Measurements from ENCODE around the gene NLRP6. TPM values are rescaled to one million over a fixed set of nuclear protein-coding genes. Genes with fewer than 3 reads are reported as not detected.
"Not testable (repeated sequence)": the region's sequence is repeated elsewhere in the genome, so short reads cannot be mapped to it uniquely, and the experiment has no call there.

NLRP6 gene
- polyA plus RNA-seq, 3 donors: 0.11 to 0.36 (median 0.25) TPM

DNA sequence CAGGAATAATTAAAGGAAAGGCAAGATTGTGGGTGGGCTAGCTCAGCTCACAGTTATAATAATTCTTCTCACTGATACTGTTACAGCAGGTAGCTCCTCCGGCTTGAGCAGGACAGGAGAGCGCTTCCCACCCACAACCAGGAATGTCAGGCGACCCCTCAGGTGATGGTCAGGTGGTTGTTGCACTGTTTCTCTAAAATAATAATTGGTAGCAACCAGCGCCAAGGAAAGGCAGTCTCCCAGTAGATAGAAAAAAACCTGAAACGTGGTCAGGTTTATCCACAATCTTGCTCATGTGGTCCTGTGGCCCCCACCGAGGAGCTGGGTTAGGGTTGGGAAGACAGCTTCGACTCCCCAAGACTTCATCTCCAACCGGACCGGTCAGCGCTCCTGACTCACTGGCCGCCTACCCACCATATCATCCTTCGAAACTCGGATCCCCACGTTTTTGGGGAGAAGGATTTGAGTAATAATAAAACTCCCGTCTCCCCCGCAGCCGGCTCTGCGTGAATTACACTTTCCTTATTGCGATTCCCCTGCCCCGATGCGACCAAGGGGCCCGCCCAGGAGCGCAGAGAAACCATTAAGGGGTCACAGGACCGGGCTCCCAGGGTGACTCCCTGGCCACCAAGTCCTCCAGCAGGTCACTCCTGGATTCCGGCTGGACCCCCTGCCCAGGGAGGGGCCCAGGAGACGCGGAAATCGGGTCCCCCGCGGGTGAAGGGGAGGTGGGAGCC lies 39.6 kb downstream of the NLRP6 start:
- DNase-seq (ENCODE audit: low read depth in 3 of 3, low spot score in 2 of 3): not testable (repeated sequence)

DNA sequence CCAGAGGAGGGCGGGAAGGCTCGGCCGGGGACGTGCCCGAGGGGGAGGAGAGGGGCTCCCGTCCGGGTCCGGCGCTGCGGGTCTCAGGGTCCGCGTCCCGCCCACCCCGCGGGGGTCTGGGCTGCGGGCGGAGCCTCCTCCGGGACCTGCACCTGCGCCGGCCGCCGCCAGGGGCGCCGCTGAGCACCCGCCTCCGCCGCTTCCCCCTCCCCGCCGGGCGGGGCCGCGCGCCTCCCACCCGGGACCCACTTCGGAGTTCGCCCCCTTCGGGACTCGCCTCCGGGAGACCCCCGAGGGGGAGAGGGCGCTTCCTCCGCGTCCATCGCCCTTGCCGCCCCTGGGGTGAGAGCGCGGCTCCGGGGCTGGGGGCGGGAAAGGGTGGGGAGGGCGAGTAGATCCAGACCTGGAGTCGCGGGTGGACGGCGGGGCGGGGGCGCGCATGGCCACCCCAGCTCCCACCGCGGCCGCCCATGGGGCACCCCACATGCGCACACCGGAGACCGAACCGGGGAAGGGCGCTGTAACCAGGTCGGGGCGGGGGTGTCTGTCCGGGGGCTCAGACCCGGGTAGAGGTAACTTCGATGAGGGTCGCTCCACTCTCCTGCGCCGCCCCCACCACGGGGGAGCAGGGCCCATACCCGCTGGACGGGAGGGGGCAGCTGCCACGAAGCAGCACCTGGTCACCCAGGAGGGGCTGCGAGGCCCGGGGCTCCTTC lies 40.4 kb downstream of the NLRP6 start:
- not testable (repeated sequence) for DNase-seq (ENCODE audit: low read depth in 3 of 3, low spot score in 2 of 3)

DNA sequence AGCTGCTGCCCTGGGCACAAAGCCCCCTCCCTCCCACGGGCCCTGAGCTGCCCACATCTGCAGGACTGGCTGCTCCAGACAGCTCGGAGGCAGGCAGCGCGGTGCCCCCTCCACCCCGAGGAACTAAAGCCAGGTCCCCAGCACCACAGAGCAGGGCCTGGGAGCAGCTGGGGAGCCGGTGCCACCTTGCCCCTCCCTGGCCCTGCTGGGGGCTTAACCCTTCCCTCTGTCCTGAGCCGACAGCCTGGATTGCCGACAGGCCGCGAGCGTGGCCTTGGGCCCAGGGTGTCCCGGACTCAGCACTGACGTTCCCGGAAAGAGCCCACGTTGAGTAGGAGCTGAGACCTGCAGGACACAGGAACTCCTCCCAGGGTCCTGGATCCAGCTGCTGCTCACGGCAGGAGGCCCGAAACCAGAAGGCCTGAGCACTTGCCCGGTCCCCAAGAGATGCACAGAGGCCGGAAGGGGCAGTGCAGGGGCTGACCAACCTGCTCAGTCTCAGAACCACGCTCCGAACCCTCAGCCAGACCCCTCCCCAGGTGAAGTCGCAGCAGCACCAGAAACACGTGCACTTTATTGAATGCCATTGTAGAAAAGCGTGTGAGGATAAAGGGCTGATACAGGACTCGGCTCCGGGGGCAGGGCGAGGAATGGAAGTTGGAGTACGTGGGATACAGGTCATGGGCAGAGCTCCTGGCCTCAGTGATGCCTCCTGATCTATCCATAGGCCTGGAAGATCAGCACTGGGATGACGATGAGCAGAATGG lies 41.1 kb downstream of the NLRP6 start:
- DNase-seq (ENCODE audit: low read depth in 3 of 3, low spot score in 2 of 3): not testable (repeated sequence)

DNA sequence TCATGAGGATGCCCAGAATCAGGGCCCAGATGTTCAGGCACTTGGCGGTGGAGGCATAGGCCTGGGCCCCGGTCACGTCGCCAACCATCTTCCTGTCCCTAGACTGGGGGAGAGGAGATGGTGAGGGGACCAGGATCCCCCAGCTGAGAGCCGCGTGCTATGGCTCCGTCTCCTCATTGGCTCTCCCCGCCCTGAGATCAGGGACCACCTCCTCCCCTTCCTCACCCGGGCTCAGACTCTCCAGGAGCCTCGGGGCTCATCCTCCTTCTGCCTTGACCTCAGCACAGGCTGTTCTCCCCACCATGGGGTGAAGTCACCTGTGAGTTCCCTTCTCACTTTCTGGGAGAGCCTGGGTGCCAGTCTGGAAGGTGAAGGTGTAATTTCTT lies 41.7 kb downstream of the NLRP6 start:
- not testable (repeated sequence) for DNase-seq (ENCODE audit: low read depth in 3 of 3, low spot score in 2 of 3)

DNA sequence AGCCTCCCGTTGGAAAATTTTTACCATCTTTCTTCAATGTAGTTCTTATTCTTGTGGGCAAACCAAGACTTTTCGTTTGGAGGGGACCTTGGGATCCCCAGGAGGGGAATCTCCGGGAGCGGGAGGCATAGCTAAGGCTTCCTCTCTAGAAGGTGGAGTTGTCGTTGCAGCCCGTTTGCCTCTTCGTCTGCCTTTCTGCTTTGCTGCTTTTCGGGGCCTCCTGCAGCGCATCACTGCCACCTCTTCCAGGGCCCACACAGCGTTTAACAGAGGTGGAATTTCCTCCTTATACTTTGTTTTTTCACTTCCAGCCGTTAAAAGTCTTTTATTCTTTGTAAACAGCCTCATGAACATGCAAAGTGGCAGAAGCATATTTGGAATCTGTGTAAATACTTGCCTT lies 45.9 kb downstream of the NLRP6 start:
- no peak for DNase-seq (ENCODE audit: low read depth in 3 of 3, low spot score in 2 of 3)

DNA sequence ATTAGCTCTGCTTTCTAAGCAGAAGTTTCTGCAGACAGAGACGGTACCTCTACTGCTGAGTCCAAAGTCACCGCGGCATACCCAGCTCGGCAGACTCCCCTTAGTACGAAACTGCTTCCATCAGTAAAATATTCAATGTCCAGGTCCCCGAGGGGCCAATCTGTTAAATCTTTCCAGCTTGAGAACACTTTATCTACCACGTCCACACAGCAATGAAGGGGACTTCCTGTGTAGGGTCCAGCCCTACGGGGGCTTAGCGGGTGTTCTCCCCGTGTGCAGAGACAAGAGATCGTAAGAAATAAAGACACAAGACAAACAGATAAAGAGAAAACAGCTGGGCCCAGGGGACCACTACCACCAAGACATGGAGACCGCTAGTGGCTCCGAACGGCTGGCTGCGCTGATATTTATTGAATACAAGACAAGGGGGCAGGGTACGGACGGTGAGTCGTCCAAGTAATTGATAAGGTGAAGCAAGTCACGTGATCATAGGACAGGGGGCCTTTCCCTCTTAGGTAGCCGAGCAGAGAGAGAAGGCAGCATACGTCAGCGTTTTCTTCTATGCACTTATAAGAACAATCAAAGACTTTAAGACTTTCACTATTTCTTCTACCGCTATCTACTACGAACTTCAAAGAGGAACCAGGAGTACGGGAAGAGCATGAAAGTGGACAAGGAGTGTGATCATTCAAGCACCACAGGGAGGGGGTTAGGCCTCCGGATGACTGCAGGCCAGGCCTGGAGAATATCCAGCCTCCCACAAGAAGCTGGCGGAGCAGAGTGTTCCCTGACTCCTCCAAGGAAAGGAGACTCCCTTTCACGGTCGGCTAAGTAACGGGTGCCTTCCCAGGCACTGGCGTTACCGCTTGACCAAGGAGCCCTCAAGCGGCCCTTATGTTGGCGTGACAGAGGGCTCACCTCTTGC lies 46.6 kb downstream of the NLRP6 start:
- DNase-seq (ENCODE audit: low read depth in 3 of 3, low spot score in 2 of 3): not testable (repeated sequence)

DNA sequence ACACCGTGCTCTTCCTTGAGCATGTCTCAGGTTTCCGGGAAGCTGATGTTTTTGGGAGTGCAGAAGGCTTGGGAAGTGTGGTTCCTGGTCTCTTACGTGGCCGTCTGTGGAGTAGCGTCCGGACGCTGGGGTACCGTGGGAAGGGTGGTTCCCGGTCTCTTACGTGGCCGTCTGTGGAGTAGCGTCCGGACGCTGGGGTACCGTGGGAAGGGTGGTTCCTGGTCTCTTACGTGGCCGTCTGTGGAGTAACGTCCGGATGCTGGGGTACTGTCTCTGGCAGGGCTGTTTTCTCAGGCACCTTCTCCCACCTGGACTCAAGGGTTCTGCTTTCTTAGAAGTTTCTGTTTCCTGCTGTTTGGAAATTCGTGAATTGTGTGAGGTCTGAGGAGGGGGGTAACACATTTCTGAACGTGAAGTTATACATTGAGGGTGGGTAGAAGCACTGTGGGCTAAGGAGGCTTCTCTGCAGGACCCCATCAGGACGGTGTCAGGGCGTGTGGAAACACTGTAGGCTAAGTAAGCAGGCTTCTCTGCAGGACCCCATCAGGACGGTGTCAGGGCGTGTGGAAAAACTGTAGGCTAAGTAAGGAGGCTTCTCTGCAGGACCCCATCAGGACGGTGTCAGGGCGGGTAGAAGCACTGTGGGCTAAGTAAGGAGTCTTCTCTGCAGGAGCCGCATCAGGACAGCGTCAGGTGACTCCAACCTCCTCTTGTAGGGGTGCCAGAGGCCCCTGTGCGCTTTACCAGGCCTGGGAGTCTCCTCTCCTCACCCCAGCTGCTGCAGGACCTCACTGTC lies 47.8 kb downstream of the NLRP6 start:
- DNase-seq (ENCODE audit: low read depth in 3 of 3, low spot score in 2 of 3): no peak

DNA sequence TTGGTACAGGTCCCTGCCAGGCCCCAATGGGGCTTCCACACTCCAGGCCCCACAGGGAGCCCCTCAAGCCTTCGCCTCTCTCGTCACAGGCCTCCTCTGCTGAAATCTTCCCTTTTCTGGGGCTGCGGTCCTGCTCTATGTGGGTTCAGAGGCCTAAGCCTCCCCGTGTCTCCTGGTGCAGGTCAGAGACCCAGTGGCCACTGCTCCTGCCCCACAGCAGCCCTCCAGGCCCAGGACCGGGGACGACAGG lies 48.3 kb downstream of the NLRP6 start:
- no peak for DNase-seq (ENCODE audit: low read depth in 3 of 3, low spot score in 2 of 3)

DNA sequence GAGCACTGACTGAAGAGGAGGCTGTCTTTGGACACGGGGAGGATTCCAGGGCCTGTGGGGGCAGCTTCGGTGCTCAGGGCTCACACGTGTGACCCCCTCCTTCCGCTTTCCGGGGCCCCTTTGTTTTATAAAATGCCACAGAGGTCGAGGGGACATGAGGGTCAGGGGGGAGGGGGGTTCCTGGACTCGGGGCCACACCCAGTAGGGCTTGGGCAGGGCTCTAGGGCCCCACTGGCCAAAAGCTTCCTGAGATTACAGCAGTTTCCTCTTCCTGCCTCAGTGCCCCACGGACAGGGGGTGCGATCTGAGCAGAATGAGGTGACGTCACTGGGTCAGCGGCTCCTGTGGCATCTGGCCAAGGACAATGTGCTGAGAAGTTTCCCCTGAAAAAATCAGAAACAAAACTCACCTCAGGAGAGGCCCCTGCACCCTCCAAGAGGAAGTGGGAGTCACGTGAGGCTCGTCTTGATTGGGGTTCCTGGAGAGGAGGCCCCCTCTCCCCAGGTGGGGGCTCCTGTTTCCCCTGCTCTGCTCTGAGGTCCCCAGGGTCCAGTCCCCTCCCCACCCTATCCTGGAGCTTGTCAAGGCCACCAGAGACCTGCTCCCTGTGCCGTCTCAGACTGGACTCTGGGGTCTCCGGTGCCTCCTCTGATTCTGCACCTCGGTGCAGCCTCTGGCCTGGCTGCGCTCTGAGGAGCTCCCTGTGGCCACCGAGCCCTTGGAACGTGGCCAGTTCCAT lies 48.8 kb downstream of the NLRP6 start:
- DNase-seq (ENCODE audit: low read depth in 3 of 3, low spot score in 2 of 3): no peak

DNA sequence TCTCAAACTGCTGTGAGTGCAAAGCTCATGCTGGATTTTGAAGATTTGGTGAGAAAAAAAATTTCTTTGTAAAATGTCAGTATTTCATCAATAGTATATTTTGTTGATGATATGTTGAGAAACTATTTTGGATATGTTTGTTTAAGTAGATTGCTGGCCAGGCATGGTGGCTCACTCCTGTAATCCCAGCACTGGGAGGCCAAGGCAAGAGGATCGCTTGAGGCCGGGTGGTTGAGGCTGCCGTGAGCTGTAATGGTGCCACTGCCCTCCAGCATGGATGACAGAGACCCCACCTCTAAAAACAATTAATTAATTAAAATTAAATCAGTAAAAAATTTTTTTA lies 49.3 kb downstream of the NLRP6 start:
- DNase-seq (ENCODE audit: low read depth in 3 of 3, low spot score in 2 of 3): no peak

DNA sequence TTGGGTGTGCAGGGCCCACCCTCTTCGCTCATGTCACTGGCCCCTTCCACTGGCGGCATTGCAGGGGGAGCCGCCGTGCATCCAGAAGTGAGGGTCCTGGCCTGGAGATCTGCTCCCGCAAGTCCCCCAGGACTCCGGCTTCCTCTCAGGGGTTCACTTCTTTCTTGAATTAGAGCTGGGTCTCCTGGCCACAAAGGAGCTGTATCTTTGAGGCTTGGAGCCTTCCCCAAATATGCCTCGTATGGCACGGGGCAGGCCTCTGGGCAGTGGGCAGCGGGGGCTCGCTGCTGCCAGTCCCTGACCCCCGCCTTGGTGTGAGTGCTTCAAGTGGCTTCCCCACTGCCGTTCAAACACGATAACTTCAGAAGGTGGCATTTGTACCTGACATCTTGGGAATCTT lies 49.8 kb downstream of the NLRP6 start:
- no peak for DNase-seq (ENCODE audit: low read depth in 3 of 3, low spot score in 2 of 3)

DNA sequence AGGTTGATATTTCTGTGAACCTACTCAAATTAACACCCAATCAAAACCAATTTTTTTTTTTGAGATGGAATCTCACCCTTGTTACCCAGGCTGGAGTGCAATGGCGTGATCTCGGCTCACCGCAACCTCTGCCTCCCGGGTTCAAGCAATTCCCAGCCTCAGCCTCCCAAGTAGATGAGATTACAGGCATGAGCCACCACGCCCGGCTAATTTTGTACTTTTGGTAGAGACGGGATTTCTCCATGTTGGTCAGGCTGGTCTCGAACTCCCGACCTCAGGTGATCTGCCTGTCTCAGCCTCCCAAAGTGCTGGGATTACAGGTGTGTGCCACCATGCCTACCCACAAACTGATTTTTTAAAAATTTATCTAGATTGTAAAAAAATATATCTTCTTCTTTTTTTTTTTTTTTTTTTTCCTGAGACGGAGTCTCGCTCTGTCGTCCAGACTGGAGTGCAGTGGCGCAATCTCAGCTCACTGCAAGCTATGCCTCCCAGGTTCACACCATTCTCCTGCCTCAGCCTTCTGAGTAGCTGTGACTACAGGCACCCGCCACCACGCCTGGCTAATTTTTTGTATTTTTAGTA lies 50.4 kb downstream of the NLRP6 start:
- not testable (repeated sequence) for DNase-seq (ENCODE audit: low read depth in 3 of 3, low spot score in 2 of 3)

DNA sequence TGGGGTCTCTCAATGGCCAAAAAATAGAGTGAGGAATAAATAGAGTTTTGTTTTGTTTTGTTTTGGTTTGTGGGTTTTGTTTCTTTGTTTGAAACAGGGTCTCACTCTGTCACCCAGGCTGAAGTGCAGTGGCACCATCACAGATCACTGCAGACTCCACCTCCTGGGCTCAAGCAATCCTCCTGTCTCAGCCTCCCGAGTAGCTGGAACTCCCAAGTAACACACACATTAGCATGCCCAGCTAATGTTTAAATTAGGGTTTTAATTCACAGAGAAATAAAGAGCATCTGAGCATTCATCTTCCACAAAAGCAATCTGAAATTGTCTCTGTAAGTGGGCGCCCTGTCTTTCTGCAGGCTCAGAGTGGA lies 51.7 kb downstream of the NLRP6 start:
- DNase-seq (ENCODE audit: low read depth in 3 of 3, low spot score in 2 of 3): no peak

DNA sequence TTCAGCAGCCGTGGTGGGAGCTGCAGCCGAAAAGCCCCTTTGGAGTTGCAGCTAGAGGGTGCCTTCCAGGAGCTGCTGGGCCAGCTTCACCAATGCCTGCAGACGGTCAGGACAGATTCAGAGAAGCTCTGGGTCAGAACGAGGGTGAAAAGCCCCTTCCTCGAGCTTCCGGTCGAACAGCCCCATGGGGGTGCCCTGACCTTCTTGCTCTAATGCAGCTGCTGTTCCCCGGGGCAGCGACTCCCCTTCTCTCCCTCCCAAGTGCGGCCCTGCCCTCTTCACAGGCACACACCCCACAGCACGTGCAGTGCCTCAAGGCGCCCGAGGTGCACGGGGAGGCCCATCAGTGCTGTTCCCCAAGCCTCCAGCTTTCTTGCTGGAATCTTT lies 52.1 kb downstream of the NLRP6 start:
- no peak for DNase-seq (ENCODE audit: low read depth in 3 of 3, low spot score in 2 of 3)

DNA sequence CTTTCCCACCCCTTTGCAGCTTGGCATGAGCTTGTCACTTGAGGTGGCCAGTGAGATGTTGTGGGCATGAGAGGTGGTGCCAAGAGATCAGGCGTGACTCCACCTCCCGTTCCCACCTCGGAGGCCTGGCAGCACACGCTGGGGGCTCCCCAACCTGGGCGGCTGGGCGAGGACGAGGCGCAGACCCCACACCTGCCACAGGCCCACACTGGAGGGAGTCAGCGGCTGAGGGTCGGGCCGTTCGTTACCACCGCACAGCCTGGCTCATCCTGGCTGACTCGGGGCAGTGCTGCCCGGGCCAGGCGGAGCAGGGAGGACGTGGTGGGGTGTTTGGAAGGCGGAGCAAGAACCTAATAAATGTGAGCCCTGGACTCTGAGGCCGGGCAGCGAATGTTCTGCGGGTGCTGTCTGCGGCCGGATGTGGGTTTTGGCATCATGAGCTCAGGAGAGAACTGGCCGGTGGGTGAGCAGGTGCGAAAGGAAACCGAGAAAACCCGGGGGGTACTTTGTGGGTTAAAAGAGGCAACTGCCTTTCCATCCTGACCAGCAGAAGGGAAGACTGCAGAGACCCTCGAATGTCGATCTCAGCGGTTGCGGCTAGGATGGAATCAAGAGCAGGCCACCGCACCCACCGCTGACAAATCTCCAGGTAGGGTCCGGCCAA lies 52.6 kb downstream of the NLRP6 start:
- no peak for DNase-seq (ENCODE audit: low read depth in 3 of 3, low spot score in 2 of 3)

DNA sequence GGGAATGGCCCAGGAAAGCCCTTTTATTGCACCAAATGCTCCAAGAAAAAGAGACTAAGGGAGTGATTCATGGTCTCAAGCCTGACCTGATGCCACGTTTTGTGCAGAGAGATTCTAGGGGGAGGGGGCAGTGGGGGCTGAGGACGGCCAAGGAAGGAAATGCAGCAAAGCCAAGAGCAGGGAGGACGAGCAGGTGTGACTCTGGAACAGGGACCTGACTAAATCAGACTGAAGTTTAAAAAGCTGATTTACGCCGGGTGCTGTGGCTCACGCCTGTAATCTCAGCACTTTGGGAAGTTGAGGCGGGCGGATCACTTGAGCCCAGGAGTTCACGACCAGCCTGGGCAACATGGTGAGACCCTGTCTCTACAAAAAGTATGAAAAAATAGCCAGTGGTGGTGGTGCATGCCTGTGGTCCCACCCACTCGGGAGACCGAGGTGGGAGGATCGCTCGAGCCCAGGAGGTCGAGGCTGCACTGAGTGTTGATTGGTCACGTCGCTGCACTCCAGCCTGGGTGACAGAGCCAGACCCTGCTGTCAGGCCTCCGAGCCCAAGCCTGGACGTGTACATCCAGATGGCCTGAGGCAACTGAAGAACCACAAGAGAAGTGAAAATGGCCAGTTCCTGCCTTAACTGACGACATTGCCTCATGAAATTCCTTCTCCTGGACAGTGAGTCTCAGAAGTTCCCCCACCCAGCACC lies 53.3 kb downstream of the NLRP6 start:
- no peak for DNase-seq (ENCODE audit: low read depth in 3 of 3, low spot score in 2 of 3)

DNA sequence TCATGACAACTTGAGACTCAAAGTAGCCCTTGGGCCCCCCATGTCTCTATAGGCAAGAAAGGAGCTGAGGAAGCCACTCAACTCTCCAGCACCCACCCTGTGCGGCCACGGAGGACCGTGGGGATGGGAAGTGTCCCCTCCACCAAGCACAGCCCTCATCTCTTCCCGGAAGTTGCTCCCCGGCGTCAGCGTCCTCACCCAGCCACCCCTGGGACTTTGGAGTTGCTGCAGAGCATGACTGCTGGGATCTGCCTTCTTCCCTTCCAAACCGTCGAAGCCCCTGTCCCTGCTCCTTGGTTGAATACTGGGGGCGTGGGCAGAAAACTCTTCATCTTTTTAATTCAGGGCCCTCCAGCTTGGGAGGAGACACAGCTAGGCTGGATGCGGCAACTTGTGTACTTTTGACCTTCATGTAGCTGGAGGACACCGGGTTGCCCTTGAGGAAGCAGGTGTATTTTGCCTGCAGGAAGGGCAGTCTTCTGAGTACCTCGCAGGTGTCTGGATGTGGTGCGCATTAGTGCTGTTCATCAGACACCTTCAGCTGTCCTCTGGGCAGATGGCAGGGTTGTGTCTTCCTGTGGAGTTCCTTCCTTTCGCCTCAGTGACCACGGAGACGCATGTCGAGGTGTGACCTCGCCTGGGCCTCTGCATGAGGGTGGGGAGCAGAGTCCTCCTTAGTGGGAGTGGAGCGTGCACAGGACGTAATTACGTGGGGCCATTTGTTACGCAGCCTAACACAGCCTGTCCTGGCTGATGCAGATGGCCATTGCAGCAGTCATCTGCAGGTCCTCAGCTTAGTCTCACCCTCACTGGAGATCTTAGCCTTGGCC lies 54.7 kb downstream of the NLRP6 start:
- DNase-seq (ENCODE audit: low read depth in 3 of 3, low spot score in 2 of 3): no peak
